Endothelial cell of umbilical vein (primary cell): ENCODE measurements around the gene RANGAP1.

ENCODE experiments used
- CTCF ChIP-seq, 2 donors: IDR thresholded peaks; 1 replicate in 1 of 2; 2 replicates in 1 of 2; pipeline ENCODE4 v1.5.1; 2011; ENCODE audit warnings: low read length in 2 of 2, mild to moderate bottlenecking in 2 of 2, moderate library complexity in 2 of 2, control low read depth in 1 of 2, inconsistent platforms in 1 of 2, low read depth in 1 of 2; ENCODE audit not compliant: insufficient read depth in 1 of 2; ENCODE audit errors: extremely low read depth in 1 of 2
- EZH2 ChIP-seq: IDR thresholded peaks from 2 replicates; pipeline ENCODE4 v1.6.1; 2012; ENCODE audit warnings: borderline replicate concordance, low read depth, mild to moderate bottlenecking, moderate library complexity, low read length, inconsistent platforms; ENCODE audit not compliant: severe bottlenecking
- GATA2 ChIP-seq: IDR thresholded peaks from 2 replicates; pipeline ENCODE4 v1.7.0; 2011; ENCODE audit warnings: low read depth, mild to moderate bottlenecking, moderate library complexity, mixed read lengths, low read length; ENCODE audit not compliant: insufficient read length, insufficient read depth
- MYC ChIP-seq: IDR thresholded peaks from one replicate; pipeline ENCODE4 v1.6.1; 2011; ENCODE audit warnings: mild to moderate bottlenecking, low read depth, low read length
- POLR2A ChIP-seq: IDR thresholded peaks from 2 replicates; pipeline ENCODE4 v1.6.1; 2012; ENCODE audit warnings: low read depth, mild to moderate bottlenecking, control low read depth, low read length

GRCh38 chr22:41230401-41230785 is 55.6 kb downstream of the RANGAP1 start:
- TF ChIP-seq CTCF (IDR thresholded peaks at IDR 0.05; ENCODE audit: extremely low read depth in 1 of 2, insufficient read depth in 1 of 2, low read depth in 1 of 2, low read length in 2 of 2) (no peak), POLR2A (no peak), MYC (no peak), GATA2 (no peak), EZH2 (no peak)
